Omental fat pad (tissue), 4 donors: ENCODE data around the gene EXOC7. TPM values are rescaled to one million over a fixed set of nuclear protein-coding genes. Genes with fewer than 3 reads are reported as not detected.
A peak's percentile ranks its signal among the peaks of the same experiment; 100 is the strongest.

ENCODE experiments used
- ATAC-seq: fragments of 150-250 bp; one replicate; pipeline ENCODE4 v1.9.1; 2016; ENCODE audit warnings: mild to moderate bottlenecking, moderate library complexity; ENCODE audit not compliant: low FRiP score
- DNase-seq: peaks from one replicate; pipeline ENCODE4 v3.0.0-alpha.2; 2019; ENCODE audit warnings: low spot score
- total RNA-seq, 4 donors: library from RNA; depleted of rRNA; stranded (reverse); fragments of >200 nt; gene quantifications; one replicate each; pipeline ENCODE4 v1.1.0, GENCODE V29; 2016
- TF ChIP-seq, protein P1 (sequence below), 3 donors: fragments of 450-650 bp; IDR thresholded peaks; one replicate each; pipeline ENCODE4 v1.5.1; 2016 to 2017; ENCODE audit warnings: antibody characterized with exemption in 3 of 3, mild to moderate bottlenecking in 3 of 3, moderate library complexity in 2 of 3

The EXOC7 gene
- total RNA-seq, 4 donors from 2014 or later, result 69.3 to 93.9 (median 74.1) TPM

DNA sequence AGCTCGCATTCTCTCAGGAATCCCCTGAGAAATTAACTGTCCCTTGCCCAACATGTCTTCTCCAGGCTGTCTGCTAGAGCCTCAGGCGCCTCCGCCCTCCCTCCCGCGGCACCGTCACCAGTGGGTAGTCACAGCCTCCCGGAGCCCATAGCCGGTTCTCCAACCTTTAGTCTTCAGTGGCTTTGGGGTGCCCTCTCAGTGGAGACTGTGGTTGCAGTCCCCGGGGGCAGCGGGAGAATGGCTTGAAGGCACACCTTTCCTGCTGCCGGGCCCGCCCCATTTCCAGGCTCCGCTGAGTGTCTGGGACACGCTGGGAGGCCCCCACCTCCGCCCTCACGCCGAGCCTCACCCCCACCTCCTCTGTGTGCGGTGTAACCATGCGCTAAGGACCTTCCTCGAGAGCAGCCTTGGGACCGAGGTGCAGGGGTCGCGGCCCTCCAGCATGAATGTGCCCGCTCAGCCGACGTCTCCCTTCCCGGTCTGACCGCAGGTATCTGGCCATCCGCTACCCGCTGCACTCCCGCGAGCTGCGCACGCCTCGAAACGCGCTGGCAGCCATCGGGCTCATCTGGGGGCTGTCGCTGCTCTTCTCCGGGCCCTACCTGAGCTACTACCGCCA, 27.3 kb downstream of the EXOC7 start:
- TF ChIP-seq, protein P1, sequence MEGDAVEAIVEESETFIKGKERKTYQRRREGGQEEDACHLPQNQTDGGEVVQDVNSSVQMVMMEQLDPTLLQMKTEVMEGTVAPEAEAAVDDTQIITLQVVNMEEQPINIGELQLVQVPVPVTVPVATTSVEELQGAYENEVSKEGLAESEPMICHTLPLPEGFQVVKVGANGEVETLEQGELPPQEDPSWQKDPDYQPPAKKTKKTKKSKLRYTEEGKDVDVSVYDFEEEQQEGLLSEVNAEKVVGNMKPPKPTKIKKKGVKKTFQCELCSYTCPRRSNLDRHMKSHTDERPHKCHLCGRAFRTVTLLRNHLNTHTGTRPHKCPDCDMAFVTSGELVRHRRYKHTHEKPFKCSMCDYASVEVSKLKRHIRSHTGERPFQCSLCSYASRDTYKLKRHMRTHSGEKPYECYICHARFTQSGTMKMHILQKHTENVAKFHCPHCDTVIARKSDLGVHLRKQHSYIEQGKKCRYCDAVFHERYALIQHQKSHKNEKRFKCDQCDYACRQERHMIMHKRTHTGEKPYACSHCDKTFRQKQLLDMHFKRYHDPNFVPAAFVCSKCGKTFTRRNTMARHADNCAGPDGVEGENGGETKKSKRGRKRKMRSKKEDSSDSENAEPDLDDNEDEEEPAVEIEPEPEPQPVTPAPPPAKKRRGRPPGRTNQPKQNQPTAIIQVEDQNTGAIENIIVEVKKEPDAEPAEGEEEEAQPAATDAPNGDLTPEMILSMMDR (IDR thresholded peaks at IDR 0.05), result no peak
- ATAC-seq (no peak), DNase-seq (no peak)

DNA sequence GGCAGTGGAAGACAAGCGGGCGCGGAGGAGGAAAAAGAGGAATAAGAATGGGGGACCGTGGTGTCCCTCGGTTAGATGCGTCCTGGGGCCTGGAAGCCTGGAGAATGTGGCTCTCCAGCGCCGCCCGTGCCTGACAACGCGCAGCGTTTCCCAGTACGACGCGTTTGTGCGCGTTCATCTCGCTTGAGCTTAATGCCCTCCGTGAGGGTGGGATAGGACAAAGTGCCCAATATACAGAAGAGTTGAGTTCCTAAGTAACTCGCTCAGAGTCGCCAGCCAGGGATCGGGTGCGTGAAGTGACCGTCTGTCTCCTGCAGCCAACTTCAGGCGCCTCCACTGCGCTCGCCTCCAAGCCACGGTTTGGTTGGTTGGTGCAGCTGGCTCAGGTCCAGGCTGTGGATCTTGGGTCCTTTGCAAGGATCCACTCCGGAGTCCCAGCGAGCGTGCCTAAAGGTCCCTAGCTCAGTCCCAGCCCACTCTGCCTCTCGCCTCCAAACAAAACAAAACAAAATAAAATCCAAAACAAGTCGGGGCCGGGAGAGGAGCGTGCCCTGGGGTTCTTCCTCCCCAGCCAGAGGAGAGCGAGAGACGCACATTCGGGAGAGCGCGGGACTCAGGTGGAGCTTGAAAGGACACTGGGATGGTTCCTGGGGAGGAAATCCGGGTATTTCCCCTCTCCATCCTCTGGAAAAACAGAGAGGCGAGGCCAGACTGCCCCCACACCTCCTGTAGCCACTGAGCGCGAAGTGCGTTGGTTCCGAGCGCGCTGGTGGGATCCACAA, 28.0 kb downstream of the EXOC7 start:
- ATAC-seq, result no peak
- DNase-seq, result no peak
- TF ChIP-seq, protein P1 (IDR thresholded peaks at IDR 0.05), result no peak

DNA sequence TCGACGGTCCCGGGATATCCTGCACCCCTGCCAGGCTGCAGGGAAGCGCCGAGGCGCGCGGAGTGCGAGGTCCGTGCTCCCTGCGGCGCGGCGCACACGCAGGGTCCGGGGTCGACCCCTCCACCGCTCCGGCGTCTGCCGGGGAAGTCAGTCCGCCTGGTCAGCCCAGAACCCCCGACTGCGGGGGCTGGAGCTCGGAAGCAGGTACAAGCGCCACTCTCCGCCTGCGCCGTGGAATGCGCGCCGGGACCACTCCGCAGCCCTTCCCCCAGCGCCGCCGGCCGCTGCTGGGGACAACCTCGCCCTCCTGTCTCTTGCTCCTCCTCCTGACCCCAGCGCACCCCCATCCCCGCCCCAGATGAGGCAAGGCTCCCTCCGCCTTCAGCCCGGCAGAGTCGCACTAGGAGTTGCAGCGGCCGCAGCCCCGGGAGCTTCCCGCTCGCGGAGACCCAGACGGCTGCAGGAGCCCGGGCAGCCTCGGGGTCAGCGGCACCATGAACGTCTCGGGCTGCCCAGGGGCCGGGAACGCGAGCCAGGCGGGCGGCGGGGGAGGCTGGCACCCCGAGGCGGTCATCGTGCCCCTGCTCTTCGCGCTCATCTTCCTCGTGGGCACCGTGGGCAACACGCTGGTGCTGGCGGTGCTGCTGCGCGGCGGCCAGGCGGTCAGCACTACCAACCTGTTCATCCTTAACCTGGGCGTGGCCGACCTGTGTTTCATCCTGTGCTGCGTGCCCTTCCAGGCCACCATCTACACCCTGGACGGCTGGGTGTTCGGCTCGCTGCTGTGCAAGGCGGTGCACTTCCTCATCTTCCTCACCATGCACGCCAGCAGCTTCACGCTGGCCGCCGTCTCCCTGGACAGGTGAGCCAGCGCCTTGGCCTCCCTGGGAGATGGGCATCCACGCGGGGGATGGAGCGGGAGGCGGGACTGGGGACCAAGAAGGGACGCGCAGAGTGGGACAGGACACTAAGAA, 28.9 kb downstream of the EXOC7 start, which contains the start of gene GALR2:
Gene GALR2, plus strand, starts transcription at position 392 of the 974 bp plus-strand sequence. Its CDS starts 103 bp downstream, at position 495.
- ATAC-seq, result no peak
- DNase-seq, result no peak
- TF ChIP-seq, protein P1 (IDR thresholded peaks at IDR 0.05), result no peak

DNA sequence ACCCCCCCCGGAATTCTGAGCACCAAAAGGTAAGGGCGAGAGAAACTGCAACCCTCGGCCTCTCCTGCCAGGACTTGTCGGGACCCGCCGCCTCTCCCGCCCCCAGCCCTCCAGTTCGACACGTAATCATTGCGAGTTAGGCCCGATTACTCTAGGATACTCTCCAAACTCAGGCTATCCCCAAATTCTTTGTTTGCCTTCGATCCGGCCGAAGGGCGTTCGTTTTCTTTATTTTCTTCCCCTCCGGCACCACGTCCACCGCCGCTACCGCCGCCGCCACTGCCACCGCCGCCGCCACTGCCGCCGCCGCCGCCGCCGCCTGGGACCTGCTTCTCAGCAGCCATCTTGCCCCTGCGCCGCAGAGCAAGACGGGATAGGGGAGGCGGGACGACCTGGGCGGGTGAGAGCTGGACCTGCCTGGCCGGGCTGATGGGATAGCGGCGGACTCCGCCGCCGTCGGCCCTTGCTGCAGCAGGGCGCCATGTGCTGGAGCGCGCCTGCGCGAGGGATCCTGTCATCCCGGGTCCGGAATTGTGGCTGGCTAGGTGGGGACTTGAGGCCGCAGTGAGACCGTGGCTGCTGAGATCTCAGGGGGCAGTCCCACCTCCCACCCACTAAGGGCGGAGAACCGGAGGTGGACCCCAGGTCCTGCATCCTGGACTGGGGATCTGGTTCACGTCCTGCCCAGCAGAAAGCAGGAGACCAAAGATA, 31.3 kb downstream of the EXOC7 start, which contains the start of gene SRP68:
Gene SRP68, minus strand, starts transcription at position 370 of the 711 bp plus-strand sequence. Its CDS starts 26 bp downstream, at position 344.
- DNase-seq, result peak; percentile 60
- ATAC-seq, result peak; percentile 96
- TF ChIP-seq, protein P1 (IDR thresholded peaks at IDR 0.05), result no peak

DNA sequence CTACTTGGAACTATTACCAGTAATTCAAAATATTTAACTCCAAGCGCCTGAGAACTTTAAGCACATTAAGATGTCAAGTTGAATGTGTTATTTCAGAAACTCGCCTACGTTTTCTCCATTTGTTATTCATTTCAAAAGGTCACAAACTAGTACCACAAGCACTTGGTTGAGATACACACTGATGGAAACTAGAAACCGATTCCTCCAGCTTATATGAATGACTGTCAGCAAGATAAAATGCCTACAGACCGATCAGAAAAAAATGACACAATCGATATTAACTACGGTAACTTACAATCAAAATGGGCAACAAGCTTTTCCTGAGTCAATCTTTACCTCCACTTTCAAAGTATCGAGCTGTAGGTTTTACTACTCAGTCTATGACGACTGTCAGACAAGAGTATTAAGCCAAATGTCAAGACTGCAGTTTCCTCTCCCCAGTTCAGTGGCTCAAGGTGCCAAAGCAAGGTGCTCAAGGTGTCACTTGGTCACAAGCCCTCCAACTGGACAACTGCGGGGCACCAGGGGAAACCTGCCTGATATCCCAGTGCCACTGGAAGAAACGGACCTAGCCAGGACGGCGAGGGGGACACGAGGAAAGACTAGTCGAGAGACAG, 31.9 kb downstream of the EXOC7 start:
- ATAC-seq (no peak), DNase-seq (no peak)
- TF ChIP-seq, protein P1 (IDR thresholded peaks at IDR 0.05), result no peak

DNA sequence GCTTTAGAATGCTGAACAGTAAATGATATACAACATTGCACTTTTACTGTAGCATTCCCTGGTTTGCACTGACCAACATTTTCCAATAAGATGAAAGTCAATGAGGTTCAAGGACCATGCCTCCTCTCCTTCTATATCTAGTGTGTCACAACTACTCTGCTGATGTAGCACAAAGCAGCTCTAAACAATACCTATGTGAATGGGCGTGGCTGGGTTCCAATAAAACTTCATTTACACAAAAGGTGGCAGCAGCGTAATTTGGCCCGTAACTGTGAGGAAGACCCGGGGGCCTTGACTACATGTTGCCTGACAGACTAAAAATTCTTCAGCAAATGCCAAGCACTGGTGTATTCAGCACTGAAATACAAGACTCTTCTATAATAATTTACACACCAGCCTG, 37.8 kb downstream of the EXOC7 start:
- no peak for ATAC-seq
- TF ChIP-seq, protein P1 (IDR thresholded peaks at IDR 0.05), result no peak

More for the DNA sequence above, 37.8 kb downstream of the EXOC7 start:
- no peak for DNase-seq
